IMR-90 (cell line): ENCODE measurements around the gene EPB41L3.

ENCODE experiments used
- BHLHE40 ChIP-seq: fragments of 150-350 bp; IDR thresholded peaks from 2 replicates; pipeline ENCODE4 v1.6.1; 2016; ENCODE audit warnings: mild to moderate bottlenecking, low read depth, low read length
- CEBPB ChIP-seq: IDR thresholded peaks from 2 replicates; pipeline ENCODE4 v1.6.1; 2012; ENCODE audit warnings: low read depth, low read length, improper control_type of control experiment
- CHD1 ChIP-seq: IDR thresholded peaks from 2 replicates; pipeline ENCODE4 v1.6.1; 2012; ENCODE audit warnings: low read depth, low read length, improper control_type of control experiment
- MAZ ChIP-seq: IDR thresholded peaks from 2 replicates; pipeline ENCODE4 v1.6.1; 2012; ENCODE audit warnings: low read depth, mild to moderate bottlenecking, low read length, improper control_type of control experiment, moderate library complexity, borderline replicate concordance
- NFE2L2 ChIP-seq: fragments of 150-350 bp; IDR thresholded peaks from 2 replicates; pipeline ENCODE4 v1.6.1; 2016; ENCODE audit warnings: low read depth, mild to moderate bottlenecking, low read length
- POLR2A ChIP-seq: IDR thresholded peaks from 2 replicates; pipeline ENCODE4 v1.6.1; 2012; ENCODE audit warnings: mild to moderate bottlenecking, low read depth, low read length
- RAD21 ChIP-seq: IDR thresholded peaks from 2 replicates; pipeline ENCODE4 v1.6.1; 2012; ENCODE audit warnings: low read length, improper control_type of control experiment
- RCOR1 ChIP-seq: IDR thresholded peaks from 2 replicates; pipeline ENCODE4 v1.6.1; 2012; ENCODE audit warnings: mild to moderate bottlenecking, low read length, improper control_type of control experiment; ENCODE audit not compliant: insufficient replicate concordance
- TF ChIP-seq, protein P1 (sequence below): conservative IDR thresholded peaks from 2 replicates; pipeline ENCODE4 v1.5.1; 2012; ENCODE audit warnings: mild to moderate bottlenecking, low read depth, low read length, improper control_type of control experiment
- TF ChIP-seq, protein P2 (sequence below): fragments of 150-350 bp; IDR thresholded peaks from 2 replicates; pipeline ENCODE4 v1.6.1; 2017; ENCODE audit warnings: mild to moderate bottlenecking, antibody characterized with exemption, low read length, low read depth
- TF ChIP-seq, protein P3 (sequence below): fragments of 150-350 bp; IDR thresholded peaks from 2 replicates; pipeline ENCODE4 v1.6.1; 2016; ENCODE audit warnings: low read depth, mild to moderate bottlenecking, low read length, moderate library complexity, borderline replicate concordance

DNA sequence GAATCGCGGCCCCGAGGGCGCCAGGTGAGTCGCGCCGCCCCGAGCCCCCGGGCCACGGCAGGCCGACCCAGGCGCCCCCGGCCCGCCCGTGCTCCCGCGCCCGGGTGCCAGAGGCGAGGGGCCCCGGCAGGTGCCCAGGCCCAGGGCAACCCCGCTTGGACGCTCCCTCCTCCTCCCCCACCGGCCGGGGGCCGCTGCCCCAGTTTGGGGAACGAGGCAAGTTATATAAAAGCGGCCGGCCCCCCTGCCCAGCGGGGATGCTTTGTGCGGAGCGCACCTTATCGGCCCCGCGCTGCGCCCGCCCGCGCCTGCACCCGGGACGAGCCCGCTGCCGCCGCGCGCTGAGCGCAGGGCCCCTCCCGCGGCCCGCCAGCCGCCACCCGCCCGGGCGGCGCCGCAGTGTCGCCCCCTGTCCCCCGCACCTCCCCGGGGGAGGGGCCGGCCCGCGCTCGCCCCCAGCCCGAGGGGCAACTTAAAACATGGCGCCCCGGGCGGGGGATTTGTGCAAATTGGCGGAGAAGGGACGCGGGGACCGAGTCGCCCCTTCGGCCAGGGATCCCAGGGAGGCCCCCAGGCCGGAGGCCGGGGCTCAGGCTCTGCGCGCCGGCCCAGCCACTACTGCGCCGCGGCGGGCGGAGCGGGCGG is 639 bp downstream of the EPB41L3 start:
- TF ChIP-seq POLR2A (no peak), RAD21 (no peak), NFE2L2 (no peak), BHLHE40 (no peak), CHD1 (no peak), RCOR1 (no peak), MAZ (no peak), CEBPB (no peak)
- TF ChIP-seq, protein P1, sequence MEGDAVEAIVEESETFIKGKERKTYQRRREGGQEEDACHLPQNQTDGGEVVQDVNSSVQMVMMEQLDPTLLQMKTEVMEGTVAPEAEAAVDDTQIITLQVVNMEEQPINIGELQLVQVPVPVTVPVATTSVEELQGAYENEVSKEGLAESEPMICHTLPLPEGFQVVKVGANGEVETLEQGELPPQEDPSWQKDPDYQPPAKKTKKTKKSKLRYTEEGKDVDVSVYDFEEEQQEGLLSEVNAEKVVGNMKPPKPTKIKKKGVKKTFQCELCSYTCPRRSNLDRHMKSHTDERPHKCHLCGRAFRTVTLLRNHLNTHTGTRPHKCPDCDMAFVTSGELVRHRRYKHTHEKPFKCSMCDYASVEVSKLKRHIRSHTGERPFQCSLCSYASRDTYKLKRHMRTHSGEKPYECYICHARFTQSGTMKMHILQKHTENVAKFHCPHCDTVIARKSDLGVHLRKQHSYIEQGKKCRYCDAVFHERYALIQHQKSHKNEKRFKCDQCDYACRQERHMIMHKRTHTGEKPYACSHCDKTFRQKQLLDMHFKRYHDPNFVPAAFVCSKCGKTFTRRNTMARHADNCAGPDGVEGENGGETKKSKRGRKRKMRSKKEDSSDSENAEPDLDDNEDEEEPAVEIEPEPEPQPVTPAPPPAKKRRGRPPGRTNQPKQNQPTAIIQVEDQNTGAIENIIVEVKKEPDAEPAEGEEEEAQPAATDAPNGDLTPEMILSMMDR, result no peak
- TF ChIP-seq, protein P2, sequence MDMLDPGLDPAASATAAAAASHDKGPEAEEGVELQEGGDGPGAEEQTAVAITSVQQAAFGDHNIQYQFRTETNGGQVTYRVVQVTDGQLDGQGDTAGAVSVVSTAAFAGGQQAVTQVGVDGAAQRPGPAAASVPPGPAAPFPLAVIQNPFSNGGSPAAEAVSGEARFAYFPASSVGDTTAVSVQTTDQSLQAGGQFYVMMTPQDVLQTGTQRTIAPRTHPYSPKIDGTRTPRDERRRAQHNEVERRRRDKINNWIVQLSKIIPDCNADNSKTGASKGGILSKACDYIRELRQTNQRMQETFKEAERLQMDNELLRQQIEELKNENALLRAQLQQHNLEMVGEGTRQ, result no peak
- TF ChIP-seq, protein P3, sequence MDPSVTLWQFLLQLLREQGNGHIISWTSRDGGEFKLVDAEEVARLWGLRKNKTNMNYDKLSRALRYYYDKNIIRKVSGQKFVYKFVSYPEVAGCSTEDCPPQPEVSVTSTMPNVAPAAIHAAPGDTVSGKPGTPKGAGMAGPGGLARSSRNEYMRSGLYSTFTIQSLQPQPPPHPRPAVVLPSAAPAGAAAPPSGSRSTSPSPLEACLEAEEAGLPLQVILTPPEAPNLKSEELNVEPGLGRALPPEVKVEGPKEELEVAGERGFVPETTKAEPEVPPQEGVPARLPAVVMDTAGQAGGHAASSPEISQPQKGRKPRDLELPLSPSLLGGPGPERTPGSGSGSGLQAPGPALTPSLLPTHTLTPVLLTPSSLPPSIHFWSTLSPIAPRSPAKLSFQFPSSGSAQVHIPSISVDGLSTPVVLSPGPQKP, result no peak
